HEK293 (cell line): ENCODE measurements around the gene CITED1.
A peak's percentile ranks its signal among the peaks of the same experiment; 100 is the strongest.

Experiments
- CTCF ChIA-PET: fragments of 350-600 bp; formaldehyde crosslinking; extraction: SDS; loops from one replicate; lab custom pipeline; 2021; ENCODE audit warnings: antibody characterized with exemption; lab: Yijun Ruan, JAX
- POLR2A ChIA-PET: fragments of 300-600 bp; formaldehyde crosslinking; extraction: SDS; loops from one replicate; lab custom pipeline; 2020; ENCODE audit warnings: antibody characterized with exemption, inconsistent platforms; lab: Yijun Ruan, JAX
- H3K27ac ChIP-seq: fragments of 200-500 bp; sonication (Bioruptor generic); 2 replicates; pipeline ENCODE4 v1.5.1; 2014; ENCODE audit warnings: low read depth, low read length, control low read depth, inconsistent platforms; ENCODE audit errors: extremely low read depth
- H3K36me3 ChIP-seq, 2 experiments: fragments of 200-500 bp in 1 of 2; sonication (Bioruptor generic) in 1 of 2; 1 replicate in 1 of 2; 2 replicates in 1 of 2; pipeline ENCODE4 v1.5.1; 2014 to 2017; ENCODE audit warnings: inconsistent platforms in 2 of 2, low read length in 2 of 2; ENCODE audit not compliant: control insufficient read depth in 2 of 2, insufficient read depth in 1 of 2
- H3K4me1 ChIP-seq: fragments of 200-500 bp; sonication (Bioruptor generic); 2 replicates; pipeline ENCODE4 v1.5.1; 2014; ENCODE audit warnings: mild to moderate bottlenecking, low read length, inconsistent platforms; ENCODE audit not compliant: control insufficient read depth, insufficient read depth
- H3K4me3 ChIP-seq: 2 replicates; pipeline ENCODE4 v1.5.1; 2011; ENCODE audit warnings: low read depth, mild to moderate bottlenecking, control low read depth, low read length, moderate library complexity
- H3K9me3 ChIP-seq: fragments of 200-500 bp; sonication (Bioruptor generic); 2 replicates; pipeline ENCODE4 v1.5.1; 2014; ENCODE audit warnings: low read depth, low read length, inconsistent platforms; ENCODE audit not compliant: control insufficient read depth, insufficient read depth
- KLF16 ChIP-seq: fragments of 450-650 bp; formaldehyde crosslinking; IDR thresholded peaks from 2 replicates; pipeline ENCODE4 v1.5.1; 2017; ENCODE audit warnings: missing biosample characterization, missing genetic modification characterization
- OSR2 ChIP-seq: fragments of 450-650 bp; formaldehyde crosslinking; IDR thresholded peaks from 2 replicates; pipeline ENCODE4 v1.5.1; 2016; ENCODE audit warnings: missing biosample characterization, missing genetic modification characterization
- PRDM2 ChIP-seq: fragments of 450-650 bp; formaldehyde crosslinking; IDR thresholded peaks from 2 replicates; pipeline ENCODE4 v1.5.1; 2016; ENCODE audit warnings: missing biosample characterization, missing genetic modification characterization, borderline replicate concordance
- SP7 ChIP-seq: fragments of 450-650 bp; formaldehyde crosslinking; IDR thresholded peaks from 2 replicates; pipeline ENCODE4 v1.5.1; 2016; ENCODE audit warnings: missing biosample characterization, missing genetic modification characterization
- ZBTB21 ChIP-seq: fragments of 450-650 bp; formaldehyde crosslinking; IDR thresholded peaks from 2 replicates; pipeline ENCODE4 v1.5.1; 2017; ENCODE audit warnings: missing biosample characterization, missing genetic modification characterization
- ZNF362 ChIP-seq: fragments of 450-650 bp; formaldehyde crosslinking; IDR thresholded peaks from 2 replicates; pipeline ENCODE4 v1.5.1; 2016; ENCODE audit warnings: missing biosample characterization, missing genetic modification characterization
- ZNF629 ChIP-seq: fragments of 450-650 bp; formaldehyde crosslinking; IDR thresholded peaks from 2 replicates; pipeline ENCODE4 v1.5.1; 2017; ENCODE audit warnings: missing biosample characterization, missing genetic modification characterization
- ZNF645 ChIP-seq: fragments of 450-650 bp; formaldehyde crosslinking; IDR thresholded peaks from 2 replicates; pipeline ENCODE4; 2016; ENCODE audit warnings: missing biosample characterization, missing genetic modification characterization
- ZXDB ChIP-seq: fragments of 450-650 bp; formaldehyde crosslinking; IDR thresholded peaks from 2 replicates; pipeline ENCODE4 v1.5.1; 2016; ENCODE audit warnings: missing biosample characterization, missing genetic modification characterization
- TF ChIP-seq, protein P1 (sequence below): fragments of 450-650 bp; formaldehyde crosslinking; IDR thresholded peaks from 2 replicates; pipeline ENCODE4 v1.5.1; 2016; ENCODE audit warnings: missing biosample characterization, missing genetic modification characterization
- TF ChIP-seq, protein P2 (sequence below): fragments of 450-650 bp; formaldehyde crosslinking; IDR thresholded peaks from 2 replicates; pipeline ENCODE4 v1.5.1; 2016; ENCODE audit warnings: missing biosample characterization, missing genetic modification characterization
- TF ChIP-seq, protein P3 (sequence below): fragments of 450-650 bp; formaldehyde crosslinking; optimal IDR thresholded peaks from 2 replicates; pipeline ENCODE3; 2016; ENCODE audit warnings: missing biosample characterization, mild to moderate bottlenecking, missing genetic modification characterization

Gene CITED1

DNA sequence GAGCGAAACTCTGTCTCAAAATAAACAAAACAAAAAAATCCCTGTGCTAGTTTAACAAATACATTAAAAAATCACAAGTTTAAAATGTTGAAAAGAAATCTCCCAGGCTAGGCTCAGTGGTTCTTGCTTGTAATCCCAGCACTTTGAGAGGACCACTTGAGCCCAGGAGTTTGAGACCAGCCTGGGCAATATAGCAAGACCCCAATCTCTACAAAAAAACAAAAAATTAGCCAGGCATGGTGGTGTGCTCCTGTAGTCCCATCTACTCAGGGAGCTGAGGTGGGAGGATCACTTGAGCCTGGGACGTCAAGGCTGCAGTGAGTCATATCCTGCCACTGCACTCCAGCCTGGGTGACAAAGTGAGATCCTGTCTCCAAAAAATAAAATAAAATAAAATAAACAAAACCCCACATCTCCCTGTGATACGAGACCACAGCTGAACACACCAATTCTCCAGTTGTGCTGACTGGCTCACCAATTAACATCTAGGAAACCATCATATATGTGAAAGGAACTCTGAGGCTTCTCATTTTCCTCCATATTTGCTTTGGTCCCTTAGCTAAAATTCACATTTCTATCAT is 36.0 kb downstream of the CITED1 start (continued):
- no peak for TF ChIP-seq PRDM2 (tag by site-specific recombination)
- TF ChIP-seq, protein P1, sequence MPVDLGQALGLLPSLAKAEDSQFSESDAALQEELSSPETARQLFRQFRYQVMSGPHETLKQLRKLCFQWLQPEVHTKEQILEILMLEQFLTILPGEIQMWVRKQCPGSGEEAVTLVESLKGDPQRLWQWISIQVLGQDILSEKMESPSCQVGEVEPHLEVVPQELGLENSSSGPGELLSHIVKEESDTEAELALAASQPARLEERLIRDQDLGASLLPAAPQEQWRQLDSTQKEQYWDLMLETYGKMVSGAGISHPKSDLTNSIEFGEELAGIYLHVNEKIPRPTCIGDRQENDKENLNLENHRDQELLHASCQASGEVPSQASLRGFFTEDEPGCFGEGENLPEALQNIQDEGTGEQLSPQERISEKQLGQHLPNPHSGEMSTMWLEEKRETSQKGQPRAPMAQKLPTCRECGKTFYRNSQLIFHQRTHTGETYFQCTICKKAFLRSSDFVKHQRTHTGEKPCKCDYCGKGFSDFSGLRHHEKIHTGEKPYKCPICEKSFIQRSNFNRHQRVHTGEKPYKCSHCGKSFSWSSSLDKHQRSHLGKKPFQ (tag by site-specific recombination): no peak
- 0 out of 2 replicates have a peak, but pooled peaks have one; percentile 20 for TF ChIP-seq ZBTB21 (tag by site-specific recombination)
- no peak for TF ChIP-seq ZNF645 (tag by site-specific recombination)
- TF ChIP-seq OSR2 (tag by site-specific recombination): 0 out of 2 replicates have a peak, but pooled peaks have one; percentile 46
- TF ChIP-seq, protein P2, sequence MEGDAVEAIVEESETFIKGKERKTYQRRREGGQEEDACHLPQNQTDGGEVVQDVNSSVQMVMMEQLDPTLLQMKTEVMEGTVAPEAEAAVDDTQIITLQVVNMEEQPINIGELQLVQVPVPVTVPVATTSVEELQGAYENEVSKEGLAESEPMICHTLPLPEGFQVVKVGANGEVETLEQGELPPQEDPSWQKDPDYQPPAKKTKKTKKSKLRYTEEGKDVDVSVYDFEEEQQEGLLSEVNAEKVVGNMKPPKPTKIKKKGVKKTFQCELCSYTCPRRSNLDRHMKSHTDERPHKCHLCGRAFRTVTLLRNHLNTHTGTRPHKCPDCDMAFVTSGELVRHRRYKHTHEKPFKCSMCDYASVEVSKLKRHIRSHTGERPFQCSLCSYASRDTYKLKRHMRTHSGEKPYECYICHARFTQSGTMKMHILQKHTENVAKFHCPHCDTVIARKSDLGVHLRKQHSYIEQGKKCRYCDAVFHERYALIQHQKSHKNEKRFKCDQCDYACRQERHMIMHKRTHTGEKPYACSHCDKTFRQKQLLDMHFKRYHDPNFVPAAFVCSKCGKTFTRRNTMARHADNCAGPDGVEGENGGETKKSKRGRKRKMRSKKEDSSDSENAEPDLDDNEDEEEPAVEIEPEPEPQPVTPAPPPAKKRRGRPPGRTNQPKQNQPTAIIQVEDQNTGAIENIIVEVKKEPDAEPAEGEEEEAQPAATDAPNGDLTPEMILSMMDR (tag by site-specific recombination): no peak
- TF ChIP-seq ZNF362 (tag by site-specific recombination): no peak
- TF ChIP-seq SP7 (tag by site-specific recombination): 0 out of 2 replicates have a peak, but pooled peaks have one; percentile 28
- no peak for TF ChIP-seq KLF16 (tag by site-specific recombination)
- TF ChIP-seq ZNF629 (tag by site-specific recombination): peak; percentile 82

GRCh38 chrX:72268597-72269365 is 36.9 kb downstream of the CITED1 start:
- Histone ChIP-seq H3K9me3 (no peaks in the 10 kb centered on the region), H3K4me3 (no peak overlapping the region), H3K4me1 (0 out of 2 replicates have a peak, but pooled peaks cover 2% of the 10 kb centered on the region), H3K27ac (peak overlapping the region; percentile 14; the same call in 1 of the 2 replicates), H3K36me3 (peaks cover 70 to 82% of the 10 kb centered on the region in 2 experiments)
- ChIA-PET CTCF (interaction anchor here (0.6 to 3.9 kb wide), 6 partner anchors 7 to 120 kb away, joined by 3 to 28 read pairs (median 4); partner anchors contain the start of gene RPS4X), POLR2A (interaction anchor here (0.5 to 4.3 kb wide), 11 partner anchors 8 to 87 kb away, joined by 3 to 100 read pairs (median 7); partner anchors contain the start of genes ERCC6L, PIN4 and RPS4X)
- TF ChIP-seq ZXDB (tag by site-specific recombination) (no peak), OSR2 (tag by site-specific recombination) (0 out of 2 replicates have a peak, but pooled peaks have one; percentile 6)
- TF ChIP-seq, protein P3, sequence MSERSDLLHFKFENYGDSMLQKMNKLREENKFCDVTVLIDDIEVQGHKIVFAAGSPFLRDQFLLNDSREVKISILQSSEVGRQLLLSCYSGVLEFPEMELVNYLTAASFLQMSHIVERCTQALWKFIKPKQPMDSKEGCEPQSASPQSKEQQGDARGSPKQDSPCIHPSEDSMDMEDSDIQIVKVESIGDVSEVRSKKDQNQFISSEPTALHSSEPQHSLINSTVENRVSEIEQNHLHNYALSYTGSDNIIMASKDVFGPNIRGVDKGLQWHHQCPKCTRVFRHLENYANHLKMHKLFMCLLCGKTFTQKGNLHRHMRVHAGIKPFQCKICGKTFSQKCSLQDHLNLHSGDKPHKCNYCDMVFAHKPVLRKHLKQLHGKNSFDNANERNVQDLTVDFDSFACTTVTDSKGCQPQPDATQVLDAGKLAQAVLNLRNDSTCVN (tag by site-specific recombination): no peak
